GDM1 (cell line): Measurements from ENCODE around the gene CSNK1G3.
"Not testable (repeated sequence)": the region's sequence is repeated elsewhere in the genome, so short reads cannot be mapped to it uniquely, and the experiment has no call there.

Experiments used
- DNase-seq: peaks from one replicate; lab custom pipeline; 2025; lab: John Stamatoyannopoulos, UW

Gene CSNK1G3

GRCh38 chr5:123559434-123559775 lies 47.4 kb downstream of the CSNK1G3 start:
- DNase-seq, result no peak

- no peak for DNase-seq
Observed at GRCh38 chr5:123561230-123561629, 49.3 kb downstream of the CSNK1G3 start.

GRCh38 chr5:123571927-123572326 lies 60.0 kb downstream of the CSNK1G3 start:
- no peak for DNase-seq

GRCh38 chr5:123578390-123578789 lies 66.4 kb downstream of the CSNK1G3 start:
- DNase-seq, result no peak

GRCh38 chr5:123579410-123579809 lies 67.4 kb downstream of the CSNK1G3 start:
- DNase-seq, result no peak

GRCh38 chr5:123582550-123583285 lies 70.7 kb downstream of the CSNK1G3 start:
- no peak for DNase-seq

GRCh38 chr5:123585871-123586270 lies 73.9 kb downstream of the CSNK1G3 start:
- no peak for DNase-seq

GRCh38 chr5:123594434-123594833 lies 82.5 kb downstream of the CSNK1G3 start:
- DNase-seq, result no peak

GRCh38 chr5:123597018-123597417 lies 85.0 kb downstream of the CSNK1G3 start:
- DNase-seq, result no peak

- DNase-seq, result no peak
Observed at GRCh38 chr5:123598028-123598689, 86.2 kb downstream of the CSNK1G3 start.

GRCh38 chr5:123599171-123599570 lies 87.2 kb downstream of the CSNK1G3 start:
- no peak for DNase-seq

GRCh38 chr5:123601610-123602009 lies 89.6 kb downstream of the CSNK1G3 start:
- no peak for DNase-seq

GRCh38 chr5:123605822-123606221 lies 93.8 kb downstream of the CSNK1G3 start:
- DNase-seq, result no peak

GRCh38 chr5:123610209-123610608 lies 98.2 kb downstream of the CSNK1G3 start:
- DNase-seq, result no peak

- DNase-seq, result peak; percentile 9
Observed at GRCh38 chr5:123610665-123611405, 98.9 kb downstream of the CSNK1G3 start.

GRCh38 chr5:123611406-123611709 lies 99.4 kb downstream of the CSNK1G3 start:
- no peak for DNase-seq

- no peak for DNase-seq
Observed at GRCh38 chr5:123617561-123617960, 105.6 kb downstream of the CSNK1G3 start.

GRCh38 chr5:123626051-123626450 lies 114.1 kb downstream of the CSNK1G3 start:
- no peak for DNase-seq

GRCh38 chr5:123628860-123629544 lies 117.0 kb downstream of the CSNK1G3 start:
- no peak for DNase-seq

- DNase-seq, result no peak
Observed at GRCh38 chr5:123636006-123636405, 124.0 kb downstream of the CSNK1G3 start.

GRCh38 chr5:123637028-123637427 lies 125.1 kb downstream of the CSNK1G3 start:
- not testable (repeated sequence) for DNase-seq

GRCh38 chr5:123639244-123639643 lies 127.3 kb downstream of the CSNK1G3 start:
- no peak for DNase-seq
